Stimulated activated naive CD8-positive, alpha-beta T cell treated with anti-CD3 and anti-CD28 coated beads, Interleukin-15, Interleukin-2, amounts not matched to agents 100 U/mL and 50 U/mL, for 24 hours (primary cell): Measurements from ENCODE around the gene APBA2.

Experiments
- ATAC-seq: fragments of 150-1000 bp; cut with Tn5 transposase; one replicate; pipeline ENCODE4 v1.10.0; 2021
- DNase-seq: peaks from one replicate; pipeline ENCODE4 v3.0.0; 2021

Gene APBA2

DNA sequence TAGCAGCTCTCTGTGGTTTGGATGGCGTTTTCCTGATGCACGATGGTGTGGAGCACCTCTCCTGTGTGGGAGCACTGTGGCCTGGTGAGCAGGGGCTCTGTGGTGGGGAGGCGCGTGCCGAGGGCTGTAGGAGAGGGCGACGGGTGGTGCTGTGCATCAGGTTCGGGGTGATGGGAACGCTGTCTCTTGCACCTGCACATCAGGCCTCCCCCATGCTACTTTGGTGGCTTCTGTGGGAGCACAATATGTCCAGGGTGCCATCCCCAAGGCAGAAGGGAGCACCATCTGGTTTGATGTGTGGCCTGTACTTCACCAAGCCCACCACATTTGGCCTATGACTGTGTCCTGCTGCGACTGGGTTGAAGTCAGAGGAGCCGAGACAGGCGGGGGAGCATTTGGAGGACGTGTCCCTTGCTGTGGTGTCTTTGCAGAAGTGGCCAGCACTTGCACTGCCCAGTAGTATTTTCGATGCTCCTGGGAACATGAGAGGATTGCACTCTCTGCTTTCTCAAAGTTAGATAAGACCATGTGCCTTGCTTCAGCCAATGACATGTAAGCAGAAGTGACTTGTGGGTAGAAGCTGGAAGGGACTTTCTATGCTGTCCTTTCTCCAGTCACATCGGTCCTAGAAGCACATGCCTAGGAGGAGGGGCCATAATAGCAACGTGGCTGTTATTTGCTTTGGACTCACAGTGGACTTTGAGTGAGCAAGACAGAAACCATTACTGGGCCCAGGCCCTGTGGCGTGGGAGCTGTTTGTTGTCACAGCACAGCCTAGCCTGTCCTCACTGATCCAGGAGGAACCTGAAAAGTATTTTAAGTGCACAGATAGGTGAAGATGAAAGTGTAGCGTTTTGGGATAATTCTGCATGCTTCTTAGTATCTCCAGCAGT, 72.1 kb downstream of the APBA2 start:
- DNase-seq (no peak), ATAC-seq (no peak)

DNA sequence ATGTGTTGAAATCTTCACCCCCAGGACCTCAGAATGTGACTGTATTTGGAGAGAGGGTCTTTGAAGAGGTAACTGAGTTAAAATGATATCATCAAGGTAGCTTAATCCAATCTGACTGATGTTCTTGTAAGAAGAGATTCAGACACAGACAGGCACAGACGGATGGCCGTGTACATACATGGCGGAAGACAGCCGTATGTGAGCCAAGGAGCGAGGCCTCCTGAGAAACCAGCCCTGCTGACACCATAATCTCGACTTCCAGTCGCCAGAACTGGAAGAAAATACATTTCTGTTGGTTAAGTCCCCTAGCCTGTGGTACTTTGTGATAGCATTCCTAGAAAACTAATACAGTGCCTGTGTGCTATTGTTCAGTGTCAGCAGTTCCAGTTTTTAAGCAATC, 73.6 kb downstream of the APBA2 start:
- no peak for ATAC-seq

DNA sequence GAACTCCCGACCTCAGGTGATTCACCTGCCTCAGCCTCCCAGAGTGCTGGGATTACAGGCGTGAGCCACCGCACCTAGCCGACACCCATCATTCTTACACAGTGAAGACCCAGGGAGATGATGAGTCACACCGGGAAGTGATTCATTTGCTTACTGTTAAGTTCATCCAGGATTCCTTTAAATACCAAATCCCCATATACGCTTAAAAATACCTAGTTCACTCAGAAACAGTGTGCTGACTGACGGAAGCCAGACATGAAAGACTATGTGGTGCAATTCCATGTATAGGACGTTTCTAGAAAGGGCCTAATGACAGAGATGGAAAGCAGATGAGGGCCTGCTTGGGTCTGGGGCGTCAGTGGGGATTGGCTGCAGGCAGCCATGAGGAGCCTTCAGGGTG, 75.2 kb downstream of the APBA2 start:
- no peak for DNase-seq
- peak; percentile 44 for ATAC-seq

More for the DNA sequence above, 73.6 kb downstream of the APBA2 start:
- no peak for DNase-seq

DNA sequence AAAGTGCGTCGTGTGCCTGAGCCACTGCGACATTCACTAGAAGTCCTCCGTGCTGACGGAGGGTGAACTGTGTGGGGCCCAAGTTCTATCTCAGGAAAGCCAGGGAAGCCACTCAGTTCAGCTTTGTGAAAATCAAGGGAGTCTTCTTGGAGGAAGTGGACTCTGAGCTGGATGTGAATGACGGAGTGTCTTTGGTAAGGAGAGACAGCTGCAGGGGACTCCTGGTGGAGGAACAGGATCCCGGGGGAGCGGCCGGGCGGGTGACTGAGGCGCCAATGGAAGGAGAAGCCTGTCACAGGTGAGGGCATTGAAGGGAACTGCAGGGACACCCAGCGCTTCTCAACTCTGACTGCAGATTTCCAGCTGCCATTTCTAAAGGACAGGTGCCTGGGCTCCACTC, 75.6 kb downstream of the APBA2 start:
- ATAC-seq = no peak
- no peak for DNase-seq

DNA sequence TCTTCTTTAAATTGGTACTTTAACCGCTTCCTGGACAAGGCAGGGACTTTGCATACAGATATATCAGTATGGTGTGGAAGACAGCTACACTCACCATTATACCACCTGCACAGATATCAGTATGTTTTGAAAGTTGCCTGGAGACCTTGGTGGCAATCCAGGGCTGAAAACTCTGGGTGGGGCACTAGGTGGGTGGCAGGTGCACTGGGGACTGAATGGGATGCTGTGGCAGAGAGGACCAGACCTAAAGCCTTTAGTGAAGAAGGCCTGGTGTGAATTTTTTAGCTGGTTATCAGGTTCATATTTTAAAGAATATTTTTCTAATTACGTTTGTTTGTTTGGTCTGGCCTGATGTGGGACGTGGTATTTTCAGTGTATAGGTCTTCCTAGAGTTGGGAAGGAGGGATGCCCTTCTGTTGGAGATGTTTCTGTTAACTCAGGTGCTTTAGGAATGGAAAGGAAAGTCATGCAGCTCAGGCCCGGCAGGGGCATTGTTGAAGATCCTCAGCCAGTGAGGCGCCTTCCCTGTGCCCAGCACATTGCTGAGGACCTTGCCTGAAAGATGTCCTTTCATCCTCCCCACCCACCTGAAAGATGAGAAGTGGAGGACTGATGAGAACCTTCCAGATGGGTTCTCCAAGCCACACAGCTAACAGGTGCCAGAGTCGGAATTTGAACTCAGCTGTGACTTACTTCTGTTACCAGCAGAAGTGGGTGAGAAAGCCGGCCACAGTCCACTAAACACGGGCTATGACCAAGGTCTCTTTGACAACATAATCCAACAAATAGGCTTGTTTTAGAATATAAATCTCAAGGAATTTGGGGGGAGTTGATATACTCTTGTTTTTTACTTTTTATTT, 77.3 kb downstream of the APBA2 start:
- DNase-seq = no peak
- no peak for ATAC-seq

DNA sequence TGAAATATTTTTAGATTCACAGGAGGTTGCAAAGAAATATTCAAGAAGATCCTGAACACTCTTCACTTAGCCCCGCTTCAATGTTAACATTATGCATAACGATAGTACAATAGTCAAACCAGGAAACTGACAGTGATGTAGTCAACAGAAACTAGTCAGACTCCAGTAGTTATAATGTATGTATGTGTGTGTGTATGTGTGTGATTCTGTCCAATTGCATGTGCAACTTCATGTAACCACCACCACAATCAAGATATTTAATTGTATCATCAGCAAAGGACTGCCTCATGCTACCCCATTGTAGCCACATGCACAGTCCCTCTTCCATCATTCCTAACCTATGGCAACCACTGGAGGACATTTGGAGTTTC, 77.9 kb downstream of the APBA2 start:
- DNase-seq (no peak), ATAC-seq (peak; percentile 48)

DNA sequence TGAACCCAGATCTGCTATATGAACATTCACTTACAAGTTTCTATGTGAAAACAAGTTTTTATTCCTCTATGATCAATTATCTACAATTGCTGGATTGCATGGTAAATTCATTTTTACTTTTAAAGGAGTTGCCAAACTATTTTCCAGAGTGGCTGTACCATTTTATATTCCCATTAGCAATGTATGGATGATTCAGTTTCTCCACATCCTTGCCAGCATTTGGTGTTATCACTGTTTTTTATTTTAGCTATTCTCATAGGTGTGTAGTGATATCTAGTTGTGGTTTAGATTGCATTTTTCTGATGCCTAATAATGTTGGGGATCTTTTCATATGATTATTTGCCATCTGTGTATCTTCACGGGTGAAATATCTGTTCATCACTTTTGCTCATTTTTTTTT, 78.3 kb downstream of the APBA2 start:
- ATAC-seq (no peak), DNase-seq (no peak)

DNA sequence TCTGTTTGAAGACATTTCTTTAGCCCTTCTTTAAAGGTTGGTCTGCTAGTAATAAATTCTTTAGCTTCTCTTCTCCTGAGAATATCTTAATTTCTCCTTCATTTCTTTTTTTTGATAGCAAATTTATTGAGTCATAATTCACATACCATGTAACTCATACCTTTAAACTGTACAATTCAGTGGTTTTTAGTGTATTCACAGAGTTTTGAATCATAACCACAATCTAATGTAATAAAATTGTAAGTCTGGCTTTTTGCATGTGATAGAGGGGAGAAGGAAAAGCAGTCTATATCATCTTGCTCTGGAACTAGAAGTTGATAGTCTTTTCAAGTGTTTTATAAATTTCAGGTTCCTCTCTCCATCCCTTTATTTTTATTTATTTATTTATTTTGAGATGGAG, 81.3 kb downstream of the APBA2 start:
- no peak for DNase-seq

DNA sequence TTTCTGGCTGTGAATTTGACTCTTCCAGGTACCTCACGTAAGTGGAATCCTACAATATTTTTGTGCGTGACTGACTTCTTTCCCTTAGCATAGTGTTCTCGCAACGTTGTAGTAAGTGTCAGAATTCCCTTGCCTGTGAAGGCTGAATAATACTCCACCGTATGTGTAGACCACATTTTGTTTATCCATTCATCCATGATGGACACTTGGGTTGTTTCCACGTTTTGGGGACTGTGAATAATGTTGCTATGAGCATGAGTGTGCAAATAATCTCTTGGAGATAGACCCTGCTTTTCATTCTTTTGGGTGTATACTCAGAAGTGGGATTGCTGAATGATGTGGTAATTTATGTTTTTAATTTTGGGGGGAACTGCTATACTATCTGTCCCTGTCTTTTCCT, 82.2 kb downstream of the APBA2 start:
- ATAC-seq (no peak), DNase-seq (no peak)

More for the DNA sequence above, 81.3 kb downstream of the APBA2 start:
- ATAC-seq = no peak

DNA sequence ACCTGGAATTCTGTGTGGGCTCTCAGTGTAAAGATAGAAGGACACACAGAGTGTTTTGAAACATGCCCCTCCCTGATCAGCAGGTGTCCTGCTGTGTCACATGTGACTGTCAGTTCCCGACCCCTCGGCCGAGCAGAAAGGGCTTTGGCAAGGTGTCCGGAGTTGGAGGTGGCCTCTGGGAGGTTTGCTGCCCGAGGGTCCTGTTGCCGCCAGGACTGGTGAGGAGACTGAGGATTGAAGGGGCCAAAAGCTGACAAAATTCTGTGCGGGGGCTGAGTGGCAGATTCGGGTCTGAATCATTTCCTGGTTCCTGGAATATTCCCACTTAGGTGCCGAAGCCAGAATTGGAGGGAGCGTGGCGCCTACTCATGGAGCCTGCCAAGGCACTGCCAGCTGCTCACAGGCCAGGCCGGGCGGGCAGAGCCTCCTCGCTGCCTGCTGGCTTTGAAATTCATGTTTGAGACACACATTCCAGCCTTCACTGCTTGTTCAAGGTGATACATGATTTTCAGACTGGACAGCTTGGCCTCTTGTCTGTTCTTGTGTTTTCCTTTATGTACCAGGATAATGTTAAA, 83.8 kb downstream of the APBA2 start:
- DNase-seq (no peak), ATAC-seq (no peak)

DNA sequence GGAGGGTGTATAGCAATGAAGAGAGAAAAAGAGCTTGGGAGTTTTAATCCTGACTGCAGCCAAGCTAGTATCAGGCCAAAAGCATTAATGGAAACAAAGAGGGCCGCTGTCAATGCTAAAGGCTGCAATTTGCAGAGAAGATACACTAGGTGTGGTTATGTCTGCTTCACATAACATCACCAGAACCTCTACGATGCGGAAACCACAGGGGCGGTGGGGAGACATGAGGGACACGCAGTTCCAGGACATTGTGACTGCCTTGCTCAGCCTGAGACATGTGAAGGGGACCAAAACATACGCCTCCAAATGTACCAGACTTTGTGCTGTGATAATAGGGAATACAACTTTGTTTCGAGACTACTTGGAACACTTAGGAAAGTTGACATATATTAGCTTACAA, 88.4 kb downstream of the APBA2 start:
- DNase-seq (peak; percentile 37), ATAC-seq (peak; percentile 69)

DNA sequence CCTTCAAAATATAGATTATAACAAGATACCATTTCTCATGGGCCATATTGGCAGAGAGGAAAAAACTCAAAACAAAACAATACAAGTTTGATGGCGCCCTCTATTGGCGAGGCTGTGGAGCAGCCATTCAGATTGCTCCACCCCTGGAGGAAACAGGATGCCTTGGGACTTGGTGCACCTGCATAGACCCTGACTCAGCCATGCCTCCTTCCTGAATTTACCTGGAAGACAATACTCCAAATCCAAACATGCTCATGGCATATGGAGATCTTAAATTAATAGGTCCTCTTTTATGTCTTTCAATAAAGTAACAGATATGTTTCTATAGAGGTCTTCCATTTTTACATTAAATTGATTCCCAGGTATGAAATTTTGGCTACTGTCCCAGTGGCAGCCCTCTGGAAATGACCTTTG, 90.0 kb downstream of the APBA2 start:
- peak; percentile 80 for DNase-seq
- ATAC-seq = peak; percentile 59

DNA sequence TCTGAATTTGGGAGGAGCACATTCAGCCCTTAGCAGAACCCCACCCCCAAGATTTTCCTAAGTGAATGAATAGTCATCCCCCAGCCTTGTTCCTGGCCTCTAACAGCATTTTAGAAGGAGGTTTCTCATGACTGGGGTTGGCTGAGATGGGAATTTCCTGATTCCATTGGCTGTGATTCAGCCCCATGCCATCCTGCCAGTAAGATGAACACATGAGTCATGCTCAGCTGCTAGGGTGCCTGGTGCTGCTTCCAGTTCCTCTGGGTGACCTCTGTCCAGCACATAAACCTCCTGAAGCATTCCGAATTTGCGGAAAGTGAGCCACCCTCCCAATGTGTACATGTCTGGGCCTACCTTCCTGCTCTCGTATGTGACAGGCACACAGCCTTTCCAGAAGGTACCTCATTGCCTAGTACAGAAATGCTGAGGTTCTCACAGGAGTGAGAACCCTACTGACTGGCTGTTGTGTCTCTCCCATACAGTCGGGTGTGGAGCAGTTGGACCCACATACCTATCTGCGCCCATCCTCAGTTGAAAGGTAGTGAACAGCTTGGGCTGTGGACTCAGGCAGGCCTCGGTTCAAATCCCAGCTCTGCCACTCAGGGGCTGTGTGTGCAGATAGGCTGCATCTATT, 91.7 kb downstream of the APBA2 start:
- DNase-seq (no peak), ATAC-seq (no peak)

DNA sequence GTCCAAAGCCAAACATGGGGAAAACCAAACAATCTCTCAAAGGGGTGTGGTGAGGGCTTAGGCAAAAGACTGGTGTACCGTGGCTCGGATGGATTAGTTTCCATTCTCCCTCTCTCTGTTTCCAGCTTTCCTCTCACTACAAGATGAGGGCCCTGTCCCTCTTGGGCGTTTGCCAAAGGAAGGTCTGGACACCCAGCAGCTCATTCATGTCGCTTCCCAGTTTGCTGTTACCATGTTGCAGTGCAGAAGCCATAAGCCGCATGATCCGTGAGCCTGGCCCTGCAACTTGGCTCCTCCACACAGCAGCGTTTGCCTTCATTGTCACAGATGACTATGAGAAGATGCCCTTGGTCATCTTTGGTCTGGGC, 92.2 kb downstream of the APBA2 start:
- ATAC-seq (no peak), DNase-seq (no peak)

DNA sequence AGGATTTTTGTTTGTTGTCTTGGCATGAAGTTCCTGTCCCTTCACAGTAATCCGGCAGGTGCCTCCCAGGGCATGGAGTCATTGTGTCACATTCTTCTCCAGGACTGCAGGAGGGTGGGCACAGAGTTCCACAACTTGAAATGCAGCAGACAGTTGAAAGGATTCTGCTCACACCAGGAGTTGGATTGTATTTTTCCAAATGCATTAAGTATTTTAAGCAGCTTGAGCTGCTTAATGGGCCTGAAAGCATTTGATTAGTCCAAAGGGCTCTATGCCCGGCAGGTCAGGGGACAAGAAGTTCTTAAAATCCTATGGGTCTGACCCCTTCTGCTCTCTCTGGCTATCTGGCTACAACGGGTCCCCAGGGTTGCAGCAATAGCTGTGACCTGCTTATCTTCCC, 92.9 kb downstream of the APBA2 start:
- ATAC-seq (no peak), DNase-seq (no peak)

DNA sequence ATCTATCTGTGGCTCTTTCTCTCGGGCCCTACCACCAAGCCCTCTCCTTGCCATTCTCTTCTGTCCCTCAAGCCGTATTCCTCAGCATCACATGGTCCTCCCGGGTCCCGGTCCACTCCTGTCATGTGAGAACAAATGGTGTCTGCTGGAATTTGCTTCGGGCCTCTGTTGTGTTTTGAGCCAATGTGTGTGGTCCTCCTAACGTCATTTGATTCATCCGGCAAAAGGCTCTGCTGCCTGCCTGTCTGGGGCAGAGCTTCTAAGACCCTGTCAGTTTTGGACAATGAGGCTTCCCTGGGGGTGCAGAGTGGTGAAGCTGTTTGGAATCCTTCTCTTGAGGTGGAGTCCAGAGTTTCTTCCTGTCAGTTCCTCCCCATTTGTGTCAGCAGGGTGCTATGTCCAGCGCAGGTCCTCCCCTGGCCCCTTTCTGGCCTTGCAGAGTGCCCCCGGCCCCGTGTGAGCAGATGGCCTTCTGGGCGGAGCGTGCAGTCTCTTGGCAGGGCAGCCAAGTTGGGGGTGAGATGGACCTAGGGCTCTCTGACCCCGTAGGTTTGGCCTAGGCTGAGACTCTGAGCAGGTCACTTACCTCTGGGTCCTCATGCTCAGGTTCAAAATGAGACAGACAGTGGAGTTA, 93.6 kb downstream of the APBA2 start:
- DNase-seq (no peak), ATAC-seq (no peak)

DNA sequence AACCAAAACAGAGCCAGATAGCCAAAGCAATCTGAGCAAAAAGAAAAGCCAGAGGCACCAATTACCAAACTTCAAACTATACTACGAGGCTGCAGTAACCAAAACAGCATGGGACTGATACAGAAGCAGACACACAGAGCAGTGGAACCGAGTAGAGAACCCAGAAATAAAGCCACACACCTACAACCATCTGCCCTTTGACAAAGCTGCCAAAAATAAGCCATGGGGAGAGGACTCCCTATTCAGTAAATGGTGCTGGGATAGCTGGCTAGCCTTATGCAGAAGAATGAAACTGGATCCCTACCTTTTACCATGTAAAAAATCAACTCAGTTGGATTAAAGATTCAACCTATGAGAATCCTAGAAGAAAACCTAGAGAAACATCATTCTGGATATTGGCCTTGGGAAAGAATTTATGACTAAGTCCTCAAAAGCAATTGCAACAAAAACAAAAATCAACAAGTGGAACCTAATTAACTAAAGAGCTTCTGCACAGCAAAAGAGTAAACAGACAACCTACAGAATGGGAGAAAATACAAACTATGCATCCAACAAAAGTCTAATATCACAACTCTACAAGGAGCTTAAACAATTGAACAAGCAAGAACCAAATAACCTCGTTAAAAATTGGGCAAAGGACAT, 95.1 kb downstream of the APBA2 start:
- ATAC-seq (no peak), DNase-seq (no peak)

DNA sequence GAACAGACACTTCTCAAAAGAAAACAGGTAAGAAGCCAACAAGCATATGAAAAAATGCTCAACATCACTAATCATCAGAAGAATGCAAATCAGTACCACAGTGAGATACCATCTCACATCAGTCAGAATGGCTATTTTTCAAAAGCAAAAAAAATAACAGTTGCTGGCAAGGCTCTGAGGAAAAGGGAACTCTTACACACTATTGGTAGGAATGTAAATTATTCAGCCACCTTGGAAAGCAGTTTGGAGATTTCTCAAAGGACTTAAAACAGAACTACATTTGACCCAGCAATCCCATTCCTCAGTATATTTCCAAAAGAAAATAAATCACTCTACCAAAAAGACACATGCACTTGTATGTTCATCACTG, 95.6 kb downstream of the APBA2 start:
- DNase-seq (no peak), ATAC-seq (no peak)

DNA sequence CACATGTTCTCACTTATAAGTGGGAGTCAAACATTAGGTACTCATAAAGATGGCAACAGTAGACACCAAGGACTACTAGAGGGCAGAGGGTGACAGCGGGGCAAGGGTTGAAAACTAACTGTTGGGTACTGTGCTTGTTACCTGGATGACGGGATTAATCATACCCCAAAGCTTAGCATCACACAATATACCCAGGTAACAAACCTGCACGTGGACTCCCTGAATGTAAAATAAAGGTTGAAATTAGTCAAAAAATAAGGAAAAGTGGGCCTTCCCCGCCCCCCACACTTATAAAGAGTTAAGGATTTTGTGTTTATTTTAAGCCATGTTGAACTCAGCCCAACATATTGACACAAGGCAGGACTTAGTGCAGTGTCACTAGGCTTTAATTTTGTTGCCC, 96.1 kb downstream of the APBA2 start:
- ATAC-seq (no peak), DNase-seq (no peak)

DNA sequence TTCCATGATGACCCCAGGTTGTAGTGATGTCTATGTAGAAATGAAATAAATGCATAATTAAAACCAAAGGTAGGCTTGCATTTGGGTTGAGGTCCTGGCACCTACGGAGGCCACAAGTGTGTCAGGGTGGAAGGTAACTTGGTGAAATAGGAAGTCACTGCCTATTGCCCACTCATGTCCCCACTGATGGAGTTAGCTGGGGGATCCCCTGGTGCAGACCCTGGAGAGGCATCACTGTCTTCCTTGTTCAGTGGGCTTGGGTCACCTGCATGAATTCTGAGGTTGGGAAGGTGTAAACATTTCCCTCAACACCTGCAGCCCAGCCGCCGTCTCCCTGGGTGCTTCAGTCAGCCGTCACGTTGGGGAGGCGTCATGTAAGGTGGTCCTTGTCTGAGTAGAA, 97.1 kb downstream of the APBA2 start:
- ATAC-seq (no peak), DNase-seq (no peak)

DNA sequence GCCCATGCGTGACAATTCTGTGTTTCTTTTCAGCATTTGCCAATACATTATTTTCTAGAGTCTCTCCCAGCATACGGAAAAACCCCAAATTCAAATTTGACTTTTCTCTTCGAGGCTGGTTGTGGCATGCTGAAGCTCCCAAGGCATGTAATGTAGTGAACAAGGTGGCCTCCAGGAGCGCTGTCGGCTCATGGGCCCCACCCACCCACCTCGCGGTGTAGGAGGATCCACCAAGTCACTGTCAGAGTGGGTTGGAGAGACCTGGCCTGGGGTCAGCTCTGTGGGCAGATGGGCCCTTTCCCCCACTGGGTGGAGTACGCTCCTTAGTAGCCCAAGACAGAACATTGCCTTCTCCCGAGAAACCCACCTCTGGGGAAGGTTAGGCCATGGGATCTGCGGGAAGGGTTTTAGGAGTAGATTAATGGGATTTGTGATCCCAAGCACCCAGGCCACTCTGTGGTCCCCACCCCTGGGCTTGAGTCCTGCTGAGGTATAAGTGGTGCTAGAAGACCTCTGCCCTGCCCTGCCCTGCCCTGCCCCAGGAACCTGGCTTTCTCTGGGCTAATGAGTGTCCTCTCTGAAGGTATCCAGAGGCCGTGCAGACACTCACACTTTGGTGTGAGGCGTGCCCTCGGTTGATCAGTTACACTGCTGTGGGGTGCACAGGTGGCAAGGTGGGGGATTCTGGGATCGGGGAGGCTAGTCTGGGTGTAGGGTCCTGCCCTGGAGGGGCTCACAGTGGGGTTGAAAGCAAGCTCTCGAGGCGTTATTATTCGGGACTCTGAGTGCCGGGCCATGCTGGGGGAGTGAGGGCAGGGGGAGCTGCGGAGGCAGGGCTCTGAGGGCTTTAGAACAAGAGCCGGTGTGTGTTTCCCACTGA, 97.9 kb downstream of the APBA2 start:
- ATAC-seq (no peak), DNase-seq (no peak)
